GM18519 (cell line): ENCODE results near the gene TP73.
"Not testable (repeated sequence)": the region's sequence is repeated elsewhere in the genome, so short reads cannot be mapped to it uniquely, and the experiment has no call there.

Source experiments
- ATAC-seq: cut with Tn5 transposase; IDR thresholded peaks from one replicate; pipeline ENCODE4 v1.9.1; 2021; ENCODE audit warnings: mild to moderate bottlenecking, moderate library complexity; ENCODE audit not compliant: unreplicated experiment, low FRiP score

Gene TP73

GRCh38 chr1:3735027-3735681 lies 82.8 kb downstream of the TP73 start:
- no peak for ATAC-seq

GRCh38 chr1:3735688-3736087 lies 83.4 kb downstream of the TP73 start:
- no peak for ATAC-seq

- no peak for ATAC-seq
These were observed 83.8 kb downstream of the TP73 start for GRCh38 chr1:3736131-3736561.

GRCh38 chr1:3736708-3737107 lies 84.4 kb downstream of the TP73 start:
- no peak for ATAC-seq

- ATAC-seq: no peak
These were observed 86.6 kb downstream of the TP73 start for GRCh38 chr1:3738943-3739342.

GRCh38 chr1:3740042-3740441 lies 87.7 kb downstream of the TP73 start:
- ATAC-seq: no peak

GRCh38 chr1:3740752-3741151 lies 88.4 kb downstream of the TP73 start:
- ATAC-seq: no peak

- ATAC-seq: no peak
These were observed 89.5 kb downstream of the TP73 start for GRCh38 chr1:3741566-3742438.

- ATAC-seq: no peak
These were observed 90.4 kb downstream of the TP73 start for GRCh38 chr1:3742439-3743298.

GRCh38 chr1:3743421-3743820 lies 91.1 kb downstream of the TP73 start:
- no peak for ATAC-seq

GRCh38 chr1:3743826-3744225 lies 91.5 kb downstream of the TP73 start:
- ATAC-seq: no peak

GRCh38 chr1:3744646-3745045 lies 92.3 kb downstream of the TP73 start:
- no peak for ATAC-seq

GRCh38 chr1:3745071-3745470 lies 92.8 kb downstream of the TP73 start:
- no peak for ATAC-seq

GRCh38 chr1:3745590-3746381 lies 93.5 kb downstream of the TP73 start:
- no peak for ATAC-seq

- ATAC-seq: no peak
These were observed 94.1 kb downstream of the TP73 start for GRCh38 chr1:3746389-3746829.

- ATAC-seq: no peak
These were observed 94.7 kb downstream of the TP73 start for GRCh38 chr1:3746830-3747521.

- ATAC-seq: no peak
These were observed 95.2 kb downstream of the TP73 start for GRCh38 chr1:3747522-3747848.

GRCh38 chr1:3747903-3748302 lies 95.6 kb downstream of the TP73 start:
- no peak for ATAC-seq

GRCh38 chr1:3748316-3748900 lies 96.1 kb downstream of the TP73 start:
- not testable (repeated sequence) for ATAC-seq
